ENCODE results near the gene SLC25A3.
"Not testable (repeated sequence)": the region's sequence is repeated elsewhere in the genome, so short reads cannot be mapped to it uniquely, and the experiment has no call there.

Gene SLC25A3

DNA sequence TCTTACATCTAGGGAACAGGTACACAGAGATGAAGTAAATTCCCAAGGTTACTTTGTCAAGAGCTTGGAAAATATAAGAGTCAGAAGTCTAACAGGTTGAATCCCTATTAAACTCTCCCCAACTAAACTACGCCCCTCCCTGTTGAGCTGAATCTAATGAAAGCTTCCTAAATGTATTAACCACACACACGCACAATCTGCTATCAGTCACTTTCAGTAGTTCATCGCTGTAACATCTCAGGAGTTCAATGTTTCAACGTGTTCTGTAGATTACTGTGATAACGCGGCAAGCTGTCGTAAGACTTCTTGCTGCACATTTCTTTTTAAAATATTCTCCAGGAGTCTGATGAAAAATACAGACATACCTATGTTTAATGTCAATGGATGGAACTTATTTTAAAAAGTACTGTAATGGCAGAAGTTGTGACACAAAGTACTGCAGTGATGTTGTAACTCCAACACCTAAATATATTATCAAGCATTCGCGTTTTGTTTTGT lies 612 bp upstream of the SLC25A3 start:
- DNase-seq (ENCODE audit: low read depth): no peak
- TF ChIP-seq CTCF (IDR thresholded peaks at IDR 0.05; ENCODE audit: low read length, missing control alignments): no peak
- H3K4me3 ChIP-seq (replicated peaks; ENCODE audit: low read depth, low read length): peak overlapping the region; percentile 99

DNA sequence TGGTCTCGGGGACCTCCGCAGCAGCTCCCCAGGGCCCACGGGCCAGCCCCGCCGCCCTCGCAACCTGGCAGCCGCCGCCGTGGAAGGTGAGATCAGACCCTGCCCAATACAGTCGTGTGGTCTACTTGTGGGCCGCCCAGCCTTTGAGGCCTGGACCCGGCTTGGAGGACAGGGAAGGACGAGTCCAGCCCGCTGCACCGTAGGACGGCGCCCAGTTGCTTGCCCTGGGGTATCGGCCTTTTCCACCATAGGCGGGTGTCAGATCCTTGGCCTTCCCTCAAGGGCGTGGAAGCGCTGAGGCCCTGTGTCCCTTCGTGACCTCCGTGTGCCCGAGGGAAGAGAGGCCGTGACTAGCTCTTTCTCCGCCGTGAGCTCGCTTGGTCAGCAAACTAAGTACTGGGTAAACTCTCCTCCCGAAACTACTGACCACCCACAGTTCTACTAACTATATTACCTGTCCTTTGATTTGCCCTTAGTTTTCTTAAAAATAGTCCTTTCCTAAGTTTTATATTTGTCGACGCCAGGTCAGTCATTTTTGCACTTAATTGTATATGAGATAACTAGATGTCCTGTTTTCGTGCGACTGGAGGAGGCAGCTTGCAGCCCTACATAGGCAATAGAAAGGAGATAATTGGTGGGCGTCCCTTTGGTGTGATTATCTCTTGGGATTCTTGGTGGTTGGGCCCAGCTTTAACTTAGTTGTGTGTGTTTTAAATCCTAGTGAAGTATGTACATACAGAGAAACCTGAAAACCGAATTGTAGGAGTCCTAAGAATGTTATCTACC lies 757 bp downstream of the SLC25A3 start:
- DNase-seq (ENCODE audit: low read depth): no peak
- no peak for TF ChIP-seq CTCF (IDR thresholded peaks at IDR 0.05; ENCODE audit: low read length, missing control alignments)
- H3K4me3 ChIP-seq (replicated peaks; ENCODE audit: low read depth, low read length): peak overlapping the region; percentile 99

DNA sequence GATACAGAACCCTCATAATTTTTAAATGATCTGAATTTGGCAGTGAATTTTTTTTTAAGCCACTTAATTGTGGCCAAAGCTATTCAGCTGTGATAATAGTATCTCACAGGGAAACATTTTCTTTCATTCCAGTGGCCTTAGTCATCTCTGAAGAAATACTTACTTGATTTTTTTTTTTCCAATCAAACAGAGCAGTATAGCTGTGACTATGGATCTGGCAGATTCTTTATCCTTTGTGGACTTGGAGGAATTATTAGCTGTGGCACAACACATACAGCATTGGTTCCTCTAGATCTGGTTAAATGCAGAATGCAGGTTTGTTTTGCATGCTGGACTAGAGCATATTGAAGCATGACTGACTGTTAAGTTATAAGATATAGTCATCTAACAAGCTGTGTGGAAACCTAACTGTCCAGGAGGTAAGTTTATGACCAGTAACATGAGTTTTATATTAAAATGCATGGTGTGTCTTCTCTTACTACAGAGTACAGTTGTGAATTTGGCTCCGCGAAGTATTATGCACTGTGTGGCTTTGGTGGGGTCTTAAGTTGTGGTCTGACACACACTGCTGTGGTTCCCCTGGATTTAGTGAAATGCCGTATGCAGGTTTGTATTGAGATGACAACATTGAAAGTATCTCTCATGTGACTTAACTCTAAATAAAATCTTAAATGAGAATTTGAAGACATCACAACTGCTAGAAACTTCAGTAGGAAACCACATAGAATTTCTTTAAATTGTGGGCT lies 1.9 kb downstream of the SLC25A3 start:
- no peak for TF ChIP-seq CTCF (IDR thresholded peaks at IDR 0.05; ENCODE audit: low read length, missing control alignments)
- H3K4me3 ChIP-seq (replicated peaks; ENCODE audit: low read depth, low read length): peak overlapping the region; percentile 99
- peak; percentile 75 for DNase-seq (ENCODE audit: low read depth)

DNA sequence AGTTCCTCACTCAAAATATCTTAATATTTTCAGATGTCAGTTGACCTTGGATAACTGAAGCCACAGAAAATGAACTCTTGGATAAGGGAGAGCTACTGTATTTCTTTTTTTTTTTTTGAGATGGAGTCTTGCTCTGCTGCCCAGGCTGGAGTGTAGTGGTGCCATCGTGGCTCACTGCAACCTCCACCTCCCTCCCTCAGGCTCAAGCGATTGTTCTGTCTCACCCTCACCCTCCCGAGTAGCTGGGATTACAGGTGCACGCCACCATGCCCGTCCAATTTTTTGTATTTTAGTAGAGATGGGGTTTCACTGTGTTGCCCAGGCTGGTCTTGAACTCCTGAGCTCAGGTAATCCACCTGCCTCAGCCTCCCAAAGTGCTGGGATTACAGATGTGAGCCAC lies 3.8 kb downstream of the SLC25A3 start:
- H3K4me3 ChIP-seq (replicated peaks; ENCODE audit: low read depth, low read length): not testable (repeated sequence)

GRCh38 chr12:98601924-98602323 lies 8.4 kb downstream of the SLC25A3 start:
- TF ChIP-seq CTCF (IDR thresholded peaks at IDR 0.05; ENCODE audit: low read length, missing control alignments): no peak
- H3K4me3 ChIP-seq (replicated peaks; ENCODE audit: low read depth, low read length): no peak overlapping the region
- no peak for DNase-seq (ENCODE audit: low read depth)

More for the DNA sequence above, 3.8 kb downstream of the SLC25A3 start:
- not testable (repeated sequence) for DNase-seq (ENCODE audit: low read depth)

DNA sequence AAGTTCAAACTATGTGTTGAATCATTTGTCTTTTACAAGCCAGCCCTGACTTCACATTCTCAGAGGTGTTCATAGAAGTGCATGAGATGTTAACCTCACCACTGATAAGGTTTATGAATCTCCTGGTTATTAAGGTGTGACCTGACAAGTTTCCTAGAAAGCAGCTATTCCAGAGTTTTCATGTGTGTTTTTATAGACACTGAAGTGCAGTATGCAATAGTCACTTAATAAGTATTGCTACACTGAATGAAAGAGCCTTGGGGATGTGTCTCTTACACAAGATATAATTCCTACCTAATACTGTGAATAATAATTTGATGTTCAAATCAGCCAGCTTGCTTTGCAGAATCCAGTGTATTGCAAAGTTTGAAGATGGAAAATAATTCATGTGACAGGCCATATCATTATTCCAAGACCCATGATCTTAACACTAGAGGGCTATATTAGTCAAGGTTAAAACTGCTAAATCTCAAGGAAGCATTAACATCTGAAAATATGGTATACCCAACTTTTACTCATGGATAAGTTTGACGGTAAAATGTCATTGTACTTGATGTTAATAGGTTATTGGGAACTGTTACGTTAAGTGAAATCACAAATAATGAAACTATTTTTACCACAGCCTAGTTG lies 13.0 kb downstream of the SLC25A3 start:
- peak; percentile 12 for TF ChIP-seq CTCF (IDR thresholded peaks at IDR 0.05; ENCODE audit: low read length, missing control alignments)
- no peak overlapping the region for H3K4me3 ChIP-seq (replicated peaks; ENCODE audit: low read depth, low read length)
- DNase-seq (ENCODE audit: low read depth): no peak

DNA sequence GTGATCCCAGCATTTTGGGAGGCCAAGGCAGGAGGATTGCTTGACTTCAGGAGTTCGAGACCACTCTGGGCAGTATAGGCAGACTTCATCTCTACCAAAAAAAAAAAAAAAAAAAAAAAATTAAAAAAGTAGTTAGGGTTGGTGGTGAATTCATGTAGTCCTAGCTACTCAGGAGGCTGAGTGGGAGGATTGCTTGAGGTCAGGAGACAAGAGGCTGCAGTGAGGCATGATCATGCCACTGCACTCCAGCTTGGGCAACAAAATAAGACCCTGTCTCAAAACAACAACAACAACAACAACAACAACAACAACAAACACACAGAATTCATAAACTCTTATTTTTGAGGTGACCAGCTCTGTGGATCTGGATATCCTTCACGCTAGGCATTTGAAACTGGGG lies 17.1 kb downstream of the SLC25A3 start:
- H3K4me3 ChIP-seq (replicated peaks; ENCODE audit: low read depth, low read length): no peak overlapping the region
- TF ChIP-seq CTCF (IDR thresholded peaks at IDR 0.05; ENCODE audit: low read length, missing control alignments): no peak
- DNase-seq (ENCODE audit: low read depth): no peak
